SU-DHL-6 (cell line): Measurements from ENCODE around the gene RGS3.

Source experiments
- EZH2phosphoT487 ChIP-seq: fragments of 200-600 bp; sonication (generic), shearing (Covaris generic); conservative IDR thresholded peaks from 2 replicates; pipeline ENCODE4 v1.6.1; 2018; ENCODE audit warnings: mild to moderate bottlenecking, antibody characterized with exemption, low read length, moderate library complexity, mixed read lengths
- TF ChIP-seq, protein P1 (sequence below): fragments of 200-600 bp; sonication (generic); IDR thresholded peaks from one replicate; pipeline ENCODE4 v1.5.1; 2017; ENCODE audit warnings: antibody characterized with exemption, mild to moderate bottlenecking, low read length, moderate library complexity; ENCODE audit not compliant: insufficient read depth, poor library complexity, severe bottlenecking

DNA sequence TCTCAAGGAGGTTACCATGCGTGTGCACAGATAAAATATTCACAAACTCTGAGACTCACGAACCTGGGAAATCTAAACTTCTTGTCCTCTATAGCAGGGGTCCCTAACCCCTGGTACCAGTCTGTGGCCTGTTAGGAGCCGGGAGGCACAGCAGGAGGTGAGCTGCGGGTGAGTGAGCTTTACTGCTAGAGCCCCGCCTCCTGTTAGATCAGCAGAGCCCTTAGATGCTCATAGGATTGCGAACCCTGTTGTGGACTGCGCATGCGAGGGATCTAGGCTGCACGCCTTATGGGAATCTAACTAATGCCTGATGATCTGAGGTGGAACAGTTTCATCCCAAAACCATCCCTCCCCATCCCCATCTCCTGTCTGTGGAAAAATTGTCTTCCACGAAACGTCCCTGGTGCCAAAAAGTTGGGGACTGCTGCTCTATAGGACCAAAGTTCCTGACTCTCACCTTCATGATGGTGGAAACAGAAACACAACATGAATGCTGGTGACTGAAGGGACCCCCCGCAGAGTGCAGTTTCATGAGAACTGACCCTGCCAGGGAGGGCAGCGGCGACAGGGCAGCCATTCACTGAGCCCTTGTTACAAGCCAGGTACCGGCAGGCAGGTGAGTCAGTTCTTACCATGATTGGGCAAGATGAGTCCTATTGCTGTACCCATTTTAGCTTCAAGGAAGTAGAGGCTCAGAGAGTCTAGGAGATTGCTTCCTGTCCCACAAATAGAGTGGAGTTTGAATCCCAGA lies 181.9 kb downstream of the RGS3 start:
- TF ChIP-seq, protein P1, sequence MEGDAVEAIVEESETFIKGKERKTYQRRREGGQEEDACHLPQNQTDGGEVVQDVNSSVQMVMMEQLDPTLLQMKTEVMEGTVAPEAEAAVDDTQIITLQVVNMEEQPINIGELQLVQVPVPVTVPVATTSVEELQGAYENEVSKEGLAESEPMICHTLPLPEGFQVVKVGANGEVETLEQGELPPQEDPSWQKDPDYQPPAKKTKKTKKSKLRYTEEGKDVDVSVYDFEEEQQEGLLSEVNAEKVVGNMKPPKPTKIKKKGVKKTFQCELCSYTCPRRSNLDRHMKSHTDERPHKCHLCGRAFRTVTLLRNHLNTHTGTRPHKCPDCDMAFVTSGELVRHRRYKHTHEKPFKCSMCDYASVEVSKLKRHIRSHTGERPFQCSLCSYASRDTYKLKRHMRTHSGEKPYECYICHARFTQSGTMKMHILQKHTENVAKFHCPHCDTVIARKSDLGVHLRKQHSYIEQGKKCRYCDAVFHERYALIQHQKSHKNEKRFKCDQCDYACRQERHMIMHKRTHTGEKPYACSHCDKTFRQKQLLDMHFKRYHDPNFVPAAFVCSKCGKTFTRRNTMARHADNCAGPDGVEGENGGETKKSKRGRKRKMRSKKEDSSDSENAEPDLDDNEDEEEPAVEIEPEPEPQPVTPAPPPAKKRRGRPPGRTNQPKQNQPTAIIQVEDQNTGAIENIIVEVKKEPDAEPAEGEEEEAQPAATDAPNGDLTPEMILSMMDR = no peak
- no peak for TF ChIP-seq EZH2phosphoT487
